Lung (tissue), 12 donors: ENCODE measurements around the gene TOM1L2. TPM values are rescaled to one million over a fixed set of nuclear protein-coding genes. Genes with fewer than 3 reads are reported as not detected.

Experiments used
- ATAC-seq: fragments of 200-7000 bp; cut with Tn5 transposase; one replicate; pipeline ENCODE4 v1.9.1; 2020; ENCODE audit warnings: moderate number of reproducible peaks; ENCODE audit not compliant: insufficient read depth, low FRiP score
- DNase-seq, 3 donors: peaks; one replicate each; pipeline ENCODE4 v3.0.0-alpha.2; 2013 to 2017
- H3K27ac ChIP-seq, 2 donors: one replicate each; pipeline ENCODE4 v1.5.1; 2013; ENCODE audit warnings: mild to moderate bottlenecking in 2 of 2, moderate library complexity in 2 of 2, control low read depth in 1 of 2, inconsistent platforms in 1 of 2, low read depth in 1 of 2, low read length in 1 of 2
- H3K27me3 ChIP-seq, 3 donors: one replicate each; pipeline ENCODE4 v1.5.1; 2013; ENCODE audit warnings: low read length in 2 of 3; ENCODE audit not compliant: control insufficient read depth in 3 of 3, insufficient read depth in 3 of 3
- H3K36me3 ChIP-seq, 4 donors: one replicate each; pipeline ENCODE4 v1.5.1; 2013; ENCODE audit warnings: low read length in 4 of 4, mild to moderate bottlenecking in 1 of 4, moderate library complexity in 1 of 4; ENCODE audit not compliant: control insufficient read depth in 4 of 4, insufficient read depth in 4 of 4
- H3K4me1 ChIP-seq, 5 donors: one replicate each; pipeline ENCODE4 v1.5.1; 2013; ENCODE audit warnings: low read length in 5 of 5, mild to moderate bottlenecking in 2 of 5, moderate library complexity in 1 of 5; ENCODE audit not compliant: control insufficient read depth in 5 of 5, insufficient read depth in 5 of 5
- H3K4me3 ChIP-seq: one replicate; pipeline ENCODE4 v1.5.1; 2013; ENCODE audit warnings: mild to moderate bottlenecking, control low read depth, moderate library complexity
- H3K9ac ChIP-seq, 2 donors: one replicate each; pipeline ENCODE4 v1.5.1; 2013; ENCODE audit warnings: low read length in 2 of 2, control low read depth in 1 of 2; ENCODE audit not compliant: insufficient read depth in 1 of 2
- H3K9me3 ChIP-seq, 4 donors: one replicate each; pipeline ENCODE4 v1.5.1; 2013; ENCODE audit warnings: low read length in 3 of 4, mild to moderate bottlenecking in 1 of 4, moderate library complexity in 1 of 4; ENCODE audit not compliant: control insufficient read depth in 4 of 4, insufficient read depth in 3 of 4
- WGBS, 2 donors: extraction: QIAGEN DNeasy Blood & Tissue Kit; methylation state at CpG; one replicate each; pipeline ENCODE4 v1.1.7; 2013; 5-methylcytosine and 5-hydroxymethylcytosine counted together
- polyA plus RNA-seq, 2 donors: library from polyadenylated mRNA; stranded (reverse); fragments of 200-250 nt; gene quantifications; one replicate each; pipeline ENCODE4 v1.2.1, GENCODE V29; 2013
- total RNA-seq, 2 donors: library from RNA; depleted of rRNA in 1 of 2; stranded (reverse); fragments of >200 nt in 1 of 2; gene quantifications; one replicate each; pipeline ENCODE4 v1.2.1, GENCODE V29; 2014 to 2021
- TF ChIP-seq, protein P1 (sequence below): IDR thresholded peaks from 2 replicates; pipeline ENCODE4 v1.5.1; 2012; ENCODE audit warnings: mild to moderate bottlenecking; ENCODE audit errors: control extremely low read depth, extremely low read depth
- donor health status: control.
- donor health status: control.
- donor health status: Bipolar disorder and iron deficiency.
- donor health status: healthy.
- donor health status: DM: yes; HTN: yes; CAD: no.

The TOM1L2 gene
- total and polyA plus RNA-seq, 4 donors, result 21.5 to 56.5 (median 35.8) TPM

DNA sequence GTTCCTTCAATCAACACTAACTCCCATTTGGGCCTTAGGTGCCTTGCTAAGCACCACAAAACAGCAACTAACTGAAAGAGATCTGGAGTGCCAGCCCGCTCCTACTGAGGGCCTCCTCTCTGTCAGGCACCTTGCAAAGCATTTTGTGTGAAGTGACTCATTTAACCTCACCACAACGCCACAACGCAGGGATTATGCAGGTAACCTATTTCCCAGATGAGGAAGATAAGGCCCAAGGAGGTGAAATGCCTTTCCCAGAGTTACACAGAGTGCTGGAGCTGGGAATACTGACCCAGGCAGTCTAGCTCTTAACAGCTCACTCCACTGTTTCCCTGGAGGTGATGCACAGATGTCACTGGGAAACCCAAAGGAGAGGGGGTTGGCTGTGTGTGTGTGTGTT is 33.3 kb upstream of the TOM1L2 start:
- H3K36me3 ChIP-seq, result peaks cover 0 to 24% (median 4%) of the 10 kb centered on the region in 4 donors
- no peaks in the 10 kb centered on the region for H3K27me3 ChIP-seq
- 89 to 90% methylated on average over 3 of the region's 3 CpGs for WGBS, 2 donors
- TF ChIP-seq, protein P1, sequence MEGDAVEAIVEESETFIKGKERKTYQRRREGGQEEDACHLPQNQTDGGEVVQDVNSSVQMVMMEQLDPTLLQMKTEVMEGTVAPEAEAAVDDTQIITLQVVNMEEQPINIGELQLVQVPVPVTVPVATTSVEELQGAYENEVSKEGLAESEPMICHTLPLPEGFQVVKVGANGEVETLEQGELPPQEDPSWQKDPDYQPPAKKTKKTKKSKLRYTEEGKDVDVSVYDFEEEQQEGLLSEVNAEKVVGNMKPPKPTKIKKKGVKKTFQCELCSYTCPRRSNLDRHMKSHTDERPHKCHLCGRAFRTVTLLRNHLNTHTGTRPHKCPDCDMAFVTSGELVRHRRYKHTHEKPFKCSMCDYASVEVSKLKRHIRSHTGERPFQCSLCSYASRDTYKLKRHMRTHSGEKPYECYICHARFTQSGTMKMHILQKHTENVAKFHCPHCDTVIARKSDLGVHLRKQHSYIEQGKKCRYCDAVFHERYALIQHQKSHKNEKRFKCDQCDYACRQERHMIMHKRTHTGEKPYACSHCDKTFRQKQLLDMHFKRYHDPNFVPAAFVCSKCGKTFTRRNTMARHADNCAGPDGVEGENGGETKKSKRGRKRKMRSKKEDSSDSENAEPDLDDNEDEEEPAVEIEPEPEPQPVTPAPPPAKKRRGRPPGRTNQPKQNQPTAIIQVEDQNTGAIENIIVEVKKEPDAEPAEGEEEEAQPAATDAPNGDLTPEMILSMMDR, result no peak
- ATAC-seq (no peak), DNase-seq (no peak)
- H3K4me3 ChIP-seq, result no peak overlapping the region
- H3K9ac ChIP-seq, result no peak overlapping the region
- H3K27ac ChIP-seq, result no peak overlapping the region
- H3K9me3 ChIP-seq, result no peaks in the 10 kb centered on the region
- no peaks in the 10 kb centered on the region for H3K4me1 ChIP-seq

DNA sequence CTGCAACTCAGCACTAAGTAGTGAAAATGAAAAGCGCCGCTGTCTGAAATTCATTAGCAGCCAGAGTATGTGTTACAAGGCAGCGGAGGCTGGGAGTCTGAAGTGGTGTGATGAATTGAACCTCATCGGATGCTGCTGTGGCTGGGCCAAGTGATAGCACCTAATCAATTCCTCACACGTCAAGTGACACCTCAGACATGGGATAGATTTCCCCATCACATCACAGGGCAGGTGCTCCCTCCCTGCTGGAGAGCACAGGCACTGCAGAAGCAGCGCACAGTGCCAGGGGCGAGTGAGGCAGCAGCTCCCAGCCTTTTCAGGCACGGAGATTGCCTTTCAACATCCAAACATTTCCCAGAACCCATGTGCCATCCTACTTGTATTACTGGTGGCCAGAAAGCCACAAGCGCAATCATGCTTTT is 32.7 kb upstream of the TOM1L2 start:
- WGBS, 2 donors, result 86 to 88% methylated on average over 9 of the region's 9 CpGs
- no peaks in the 10 kb centered on the region for H3K4me1 ChIP-seq
- H3K27ac ChIP-seq, result no peak overlapping the region
- no peak overlapping the region for H3K4me3 ChIP-seq
- no peaks in the 10 kb centered on the region for H3K27me3 ChIP-seq
- H3K9me3 ChIP-seq, result no peaks in the 10 kb centered on the region
- ATAC-seq (no peak), DNase-seq (no peak)
- H3K36me3 ChIP-seq, result peaks cover 0 to 21% (median 1%) of the 10 kb centered on the region in 4 donors
- TF ChIP-seq, protein P1, result no peak
- no peak overlapping the region for H3K9ac ChIP-seq

DNA sequence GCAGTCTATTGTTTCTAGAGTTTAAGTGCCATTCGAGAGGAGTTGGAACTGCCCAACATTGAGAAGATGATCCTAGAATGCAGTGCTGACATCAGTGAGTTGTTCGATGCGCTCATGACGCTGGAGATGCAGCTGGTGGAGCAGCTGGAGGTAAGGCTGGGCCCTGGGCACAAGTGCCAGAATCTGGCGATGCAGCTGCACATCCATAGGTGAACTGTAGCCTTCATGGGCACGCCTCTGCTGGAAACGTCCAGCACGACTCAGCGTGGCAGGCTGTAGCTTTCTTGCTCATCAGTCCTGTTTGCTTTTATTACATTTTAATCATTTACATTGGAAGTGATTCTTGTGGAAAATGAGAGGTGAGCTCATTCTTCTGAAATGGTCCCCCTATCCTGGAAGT is 32.1 kb upstream of the TOM1L2 start:
- ATAC-seq, result no peak
- 86 to 91% methylated on average over 9 of the region's 9 CpGs for WGBS, 2 donors

More for the DNA sequence above, 32.1 kb upstream of the TOM1L2 start:
- Histone ChIP-seq H3K9ac (no peak overlapping the region), H3K36me3 (peaks cover 0 to 18% (median 1%) of the 10 kb centered on the region in 4 donors), H3K27ac (no peak overlapping the region), H3K27me3 (no peaks in the 10 kb centered on the region), H3K4me3 (no peak overlapping the region), H3K4me1 (no peaks in the 10 kb centered on the region), H3K9me3 (no peaks in the 10 kb centered on the region)
- TF ChIP-seq, protein P1, result no peak
- DNase-seq, result no peak
